B cell (primary cell): Measurements from ENCODE around the gene ZNF836.

ENCODE experiments used
- EZH2 ChIP-seq: IDR thresholded peaks from 2 replicates; pipeline ENCODE4 v1.6.1; 2012; ENCODE audit warnings: borderline replicate concordance, low read depth, mild to moderate bottlenecking, moderate library complexity, low read length; ENCODE audit not compliant: insufficient read depth, poor library complexity, severe bottlenecking
- TF ChIP-seq, protein P1 (sequence below): fragments of 200-600 bp; IDR thresholded peaks from one replicate; pipeline ENCODE4 v1.8.0; 2022; ENCODE audit warnings: antibody characterized with exemption, mild to moderate bottlenecking

DNA sequence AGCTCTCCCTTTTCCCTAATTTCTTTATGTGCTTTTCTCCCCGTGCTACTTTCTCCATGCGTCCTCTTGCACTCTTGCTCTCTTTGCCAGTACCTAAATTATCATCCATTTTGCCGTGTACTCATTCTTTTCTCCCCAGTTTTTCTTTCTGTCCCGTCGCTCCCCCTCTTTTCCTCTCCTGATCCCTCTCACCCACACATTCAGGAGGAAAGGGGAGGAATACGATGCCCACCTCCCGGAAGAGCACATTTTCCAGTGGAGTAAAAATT, 32.5 kb downstream of the ZNF836 start:
- TF ChIP-seq, protein P1, sequence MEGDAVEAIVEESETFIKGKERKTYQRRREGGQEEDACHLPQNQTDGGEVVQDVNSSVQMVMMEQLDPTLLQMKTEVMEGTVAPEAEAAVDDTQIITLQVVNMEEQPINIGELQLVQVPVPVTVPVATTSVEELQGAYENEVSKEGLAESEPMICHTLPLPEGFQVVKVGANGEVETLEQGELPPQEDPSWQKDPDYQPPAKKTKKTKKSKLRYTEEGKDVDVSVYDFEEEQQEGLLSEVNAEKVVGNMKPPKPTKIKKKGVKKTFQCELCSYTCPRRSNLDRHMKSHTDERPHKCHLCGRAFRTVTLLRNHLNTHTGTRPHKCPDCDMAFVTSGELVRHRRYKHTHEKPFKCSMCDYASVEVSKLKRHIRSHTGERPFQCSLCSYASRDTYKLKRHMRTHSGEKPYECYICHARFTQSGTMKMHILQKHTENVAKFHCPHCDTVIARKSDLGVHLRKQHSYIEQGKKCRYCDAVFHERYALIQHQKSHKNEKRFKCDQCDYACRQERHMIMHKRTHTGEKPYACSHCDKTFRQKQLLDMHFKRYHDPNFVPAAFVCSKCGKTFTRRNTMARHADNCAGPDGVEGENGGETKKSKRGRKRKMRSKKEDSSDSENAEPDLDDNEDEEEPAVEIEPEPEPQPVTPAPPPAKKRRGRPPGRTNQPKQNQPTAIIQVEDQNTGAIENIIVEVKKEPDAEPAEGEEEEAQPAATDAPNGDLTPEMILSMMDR, result no peak
- no peak for TF ChIP-seq EZH2
